ENCODE data around the gene PAK5.

Gene PAK5

DNA sequence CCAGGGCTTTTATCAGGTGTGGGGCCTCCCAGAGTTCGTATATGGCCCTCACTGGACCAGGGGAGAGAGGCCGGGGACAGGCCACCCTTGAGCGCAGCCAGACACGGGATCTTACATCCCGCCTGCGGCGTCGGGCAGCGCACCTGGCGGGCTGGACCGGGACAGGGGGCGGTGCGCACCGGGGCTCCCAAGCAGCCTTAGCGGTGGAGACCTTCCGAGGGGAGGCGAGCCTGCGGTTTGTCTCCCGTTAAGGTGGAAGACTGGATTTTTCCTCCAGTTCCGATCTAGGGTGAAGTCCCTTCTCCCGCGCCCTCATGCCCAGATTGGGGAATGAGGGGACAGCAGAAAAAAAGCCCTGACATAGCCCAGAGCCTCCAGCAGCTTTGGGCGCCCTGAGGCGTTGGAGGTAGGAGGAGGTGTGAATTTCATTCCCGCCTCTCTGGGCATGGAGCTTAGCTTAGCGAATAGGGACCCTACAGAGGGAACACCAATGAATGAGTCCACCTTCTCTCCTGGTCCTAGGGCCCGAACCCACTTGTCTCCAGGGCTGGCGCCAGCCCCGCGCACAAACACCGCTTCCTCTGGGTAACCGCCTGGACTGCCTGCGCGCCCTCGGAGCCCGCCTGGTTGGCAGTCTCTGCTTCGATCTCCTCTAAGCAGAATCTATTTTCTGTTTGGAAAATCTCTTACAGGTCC lies 331.2 kb downstream of the PAK5 start:
- H3K4me1 ChIP-seq (ENCODE audit: control extremely low read depth in 1 of 4, control insufficient read depth in 4 of 4, insufficient read depth in 4 of 4, low read length in 3 of 4) = peaks cover 4 to 36% (median 24%) of the 10 kb centered on the region in 4 experiments
- ChIA-PET POLR2A (no interaction called here), CTCF (no interaction called here)
- H3K27me3 ChIP-seq (replicated peaks in 2 of 5; ENCODE audit: control insufficient read depth in 4 of 5, insufficient read depth in 5 of 5, low read length in 4 of 5) = peaks cover 28 to 89% (median 41%) of the 10 kb centered on the region in 5 experiments
- H3K36me3 ChIP-seq (ENCODE audit: control insufficient read depth in 4 of 4, insufficient read depth in 4 of 4, low read length in 3 of 4) = no peaks in the 10 kb centered on the region
- H3K27ac ChIP-seq (ENCODE audit: insufficient read depth in 1 of 2, low read depth in 1 of 2, low read length in 2 of 2, poor library complexity in 1 of 2, severe bottlenecking in 2 of 2) = no peak overlapping the region
- peak in 1 of 3 donors; percentile 28 for DNase-seq
- WGBS (ENCODE audit: insufficient coverage) = 2% methylated on average over 37 of the region's 37 CpGs
- peaks cover 0 to 2% (median 0%) of the 10 kb centered on the region in 5 experiments for H3K9me3 ChIP-seq (ENCODE audit: control extremely low read depth in 1 of 5, control insufficient read depth in 4 of 5, insufficient read depth in 2 of 5, low read depth in 1 of 5, low read length in 4 of 5)
- H3K4me3 ChIP-seq (ENCODE audit: control insufficient read depth in 1 of 7, extremely low read depth in 1 of 7, insufficient read depth in 4 of 7, low read depth in 2 of 7, low read length in 6 of 7) = peak overlapping the region in 2 of 7 experiments; percentile 31 to 48

DNA sequence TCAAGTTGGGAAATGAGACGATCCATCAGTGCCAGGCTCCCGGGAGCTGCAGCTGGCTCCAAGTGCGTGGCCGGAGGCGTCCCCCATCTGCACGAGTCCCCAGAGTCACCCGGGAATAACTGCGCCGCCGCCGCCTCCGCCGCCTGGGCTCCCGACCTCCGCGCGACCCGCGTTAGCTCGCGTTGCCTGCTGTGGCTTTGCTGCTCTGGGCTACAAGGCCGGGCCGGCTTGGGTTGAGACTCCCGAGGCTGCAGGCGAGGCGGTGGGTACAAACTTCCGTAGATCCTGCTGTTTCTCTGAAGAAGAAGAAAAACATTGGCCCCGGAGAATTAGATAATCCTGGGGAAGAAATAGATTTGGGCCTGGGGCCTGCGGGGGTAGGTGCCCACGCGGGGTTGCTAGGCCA lies 331.9 kb downstream of the PAK5 start:
- ChIA-PET CTCF (no interaction called here), POLR2A (no interaction called here)
- H3K4me3 ChIP-seq (ENCODE audit: control insufficient read depth in 1 of 7, extremely low read depth in 1 of 7, insufficient read depth in 4 of 7, low read depth in 2 of 7, low read length in 6 of 7) = peak overlapping the region in 2 of 7 experiments; percentile 14 to 16
- H3K27me3 ChIP-seq (replicated peaks in 2 of 5; ENCODE audit: control insufficient read depth in 4 of 5, insufficient read depth in 5 of 5, low read length in 4 of 5) = peaks cover 26 to 83% (median 45%) of the 10 kb centered on the region in 5 experiments
- peak in 1 of 3 donors; percentile 16 for DNase-seq
- H3K9me3 ChIP-seq (ENCODE audit: control extremely low read depth in 1 of 5, control insufficient read depth in 4 of 5, insufficient read depth in 2 of 5, low read depth in 1 of 5, low read length in 4 of 5) = peaks cover 0 to 2% (median 0%) of the 10 kb centered on the region in 5 experiments
- H3K27ac ChIP-seq (ENCODE audit: insufficient read depth in 1 of 2, low read depth in 1 of 2, low read length in 2 of 2, poor library complexity in 1 of 2, severe bottlenecking in 2 of 2) = no peak overlapping the region
- H3K36me3 ChIP-seq (ENCODE audit: control insufficient read depth in 4 of 4, insufficient read depth in 4 of 4, low read length in 3 of 4) = no peaks in the 10 kb centered on the region
- peaks cover 4 to 36% (median 24%) of the 10 kb centered on the region in 4 experiments for H3K4me1 ChIP-seq (ENCODE audit: control extremely low read depth in 1 of 4, control insufficient read depth in 4 of 4, insufficient read depth in 4 of 4, low read length in 3 of 4)
- 1% methylated on average over 25 of the region's 31 CpGs for WGBS (ENCODE audit: insufficient coverage)

DNA sequence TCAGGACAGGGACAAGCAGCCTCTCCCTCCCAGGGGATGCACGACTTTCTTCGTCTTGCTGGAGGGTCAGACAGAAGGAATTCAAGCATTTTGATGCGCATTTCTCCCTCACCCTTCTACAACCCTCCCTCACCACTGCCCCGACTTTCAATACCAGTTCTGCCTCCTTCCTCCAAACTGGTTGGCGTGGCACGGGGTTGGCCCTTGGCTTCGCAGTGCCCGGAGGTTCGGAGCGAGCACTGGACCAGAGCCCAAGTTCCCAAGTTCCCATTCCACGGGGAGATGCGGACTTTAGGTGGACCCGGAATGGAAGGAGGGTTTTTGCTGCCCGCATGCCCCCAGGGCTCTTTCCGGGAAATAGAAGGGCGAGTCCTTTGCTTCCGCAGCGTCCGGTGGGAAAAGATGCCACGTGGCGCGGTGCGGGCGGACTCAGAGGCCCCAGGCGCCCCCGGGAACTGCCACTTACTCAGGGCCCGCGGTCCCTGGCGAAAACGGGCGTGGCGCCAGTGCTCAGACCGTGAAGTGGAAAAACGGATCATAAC lies 332.5 kb downstream of the PAK5 start:
- ChIA-PET POLR2A (no interaction called here), CTCF (interaction anchor here (1.1 to 1.3 kb wide), 2 partner anchors 39 to 98 kb away, joined by 3 read pairs; no protein-coding TSS in a partner anchor)
- no peaks in the 10 kb centered on the region for H3K36me3 ChIP-seq (ENCODE audit: control insufficient read depth in 4 of 4, insufficient read depth in 4 of 4, low read length in 3 of 4)
- H3K27me3 ChIP-seq (replicated peaks in 2 of 5; ENCODE audit: control insufficient read depth in 4 of 5, insufficient read depth in 5 of 5, low read length in 4 of 5) = peaks cover 20 to 81% (median 41%) of the 10 kb centered on the region in 5 experiments
- H3K4me1 ChIP-seq (ENCODE audit: control extremely low read depth in 1 of 4, control insufficient read depth in 4 of 4, insufficient read depth in 4 of 4, low read length in 3 of 4) = peaks cover 4 to 36% (median 24%) of the 10 kb centered on the region in 4 experiments
- H3K27ac ChIP-seq (ENCODE audit: insufficient read depth in 1 of 2, low read depth in 1 of 2, low read length in 2 of 2, poor library complexity in 1 of 2, severe bottlenecking in 2 of 2) = no peak overlapping the region
- DNase-seq = peak in 1 of 3 donors; percentile 15
- WGBS (ENCODE audit: insufficient coverage) = 8% methylated on average over 33 of the region's 34 CpGs
- H3K9me3 ChIP-seq (ENCODE audit: control extremely low read depth in 1 of 5, control insufficient read depth in 4 of 5, insufficient read depth in 2 of 5, low read depth in 1 of 5, low read length in 4 of 5) = peaks cover 0 to 2% (median 0%) of the 10 kb centered on the region in 5 experiments
- peak overlapping the region in 2 of 7 experiments; percentile 14 to 31 for H3K4me3 ChIP-seq (ENCODE audit: control insufficient read depth in 1 of 7, extremely low read depth in 1 of 7, insufficient read depth in 4 of 7, low read depth in 2 of 7, low read length in 6 of 7)

DNA sequence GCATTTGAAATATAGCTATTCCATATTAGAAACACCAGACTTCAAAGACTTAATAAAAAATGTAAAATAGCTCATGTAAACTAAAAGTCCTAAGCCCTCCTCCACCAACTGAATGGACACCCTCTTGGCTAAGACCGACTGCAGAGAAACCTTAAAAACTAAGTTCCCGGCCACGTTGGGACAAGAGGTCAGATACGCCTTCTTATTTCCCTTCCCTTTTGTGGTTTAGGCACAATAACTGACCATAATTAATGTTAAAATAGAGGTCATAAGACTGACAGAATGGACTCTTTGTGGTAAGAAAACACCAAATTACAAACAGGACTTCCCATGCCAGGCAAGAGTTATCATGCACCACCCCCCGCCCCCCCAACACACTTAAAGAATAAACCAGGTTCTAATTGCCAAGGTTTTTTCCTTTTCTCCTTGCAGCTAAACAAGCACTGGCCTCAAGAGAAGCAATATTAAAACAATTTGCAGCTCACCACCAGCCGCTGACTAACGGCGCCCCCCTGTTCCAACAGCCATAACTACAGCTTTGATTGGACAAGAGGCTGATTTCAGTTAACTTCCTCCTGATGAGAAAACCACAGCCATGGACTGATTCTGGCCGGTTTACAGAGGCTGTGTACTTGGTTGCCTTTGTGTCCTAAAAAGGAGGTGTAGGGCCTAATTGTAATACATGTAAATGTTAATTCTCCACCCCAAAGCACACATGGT lies 335.2 kb downstream of the PAK5 start:
- H3K36me3 ChIP-seq (ENCODE audit: control insufficient read depth in 4 of 4, insufficient read depth in 4 of 4, low read length in 3 of 4) = no peaks in the 10 kb centered on the region
- no peak overlapping the region for H3K27ac ChIP-seq (ENCODE audit: insufficient read depth in 1 of 2, low read depth in 1 of 2, low read length in 2 of 2, poor library complexity in 1 of 2, severe bottlenecking in 2 of 2)
- 4% methylated on average over 4 of the region's 9 CpGs for WGBS (ENCODE audit: insufficient coverage)
- peaks cover 2 to 62% (median 38%) of the 10 kb centered on the region in 5 experiments for H3K27me3 ChIP-seq (replicated peaks in 2 of 5; ENCODE audit: control insufficient read depth in 4 of 5, insufficient read depth in 5 of 5, low read length in 4 of 5)
- peak; percentile 56 to 89 (median 85) for DNase-seq
- peaks cover 0 to 2% (median 0%) of the 10 kb centered on the region in 5 experiments for H3K9me3 ChIP-seq (ENCODE audit: control extremely low read depth in 1 of 5, control insufficient read depth in 4 of 5, insufficient read depth in 2 of 5, low read depth in 1 of 5, low read length in 4 of 5)
- CTCF ChIA-PET = interaction anchor here (0.6 to 2.5 kb wide), 5 partner anchors 10 to 243 kb away, joined by 3 to 10 read pairs (median 5); partner anchors contain the start of gene LAMP5
- peaks cover 4 to 32% (median 23%) of the 10 kb centered on the region in 4 experiments for H3K4me1 ChIP-seq (ENCODE audit: control extremely low read depth in 1 of 4, control insufficient read depth in 4 of 4, insufficient read depth in 4 of 4, low read length in 3 of 4)
- POLR2A ChIA-PET = no interaction called here
- H3K4me3 ChIP-seq (ENCODE audit: control insufficient read depth in 1 of 7, extremely low read depth in 1 of 7, insufficient read depth in 4 of 7, low read depth in 2 of 7, low read length in 6 of 7) = no peak overlapping the region

DNA sequence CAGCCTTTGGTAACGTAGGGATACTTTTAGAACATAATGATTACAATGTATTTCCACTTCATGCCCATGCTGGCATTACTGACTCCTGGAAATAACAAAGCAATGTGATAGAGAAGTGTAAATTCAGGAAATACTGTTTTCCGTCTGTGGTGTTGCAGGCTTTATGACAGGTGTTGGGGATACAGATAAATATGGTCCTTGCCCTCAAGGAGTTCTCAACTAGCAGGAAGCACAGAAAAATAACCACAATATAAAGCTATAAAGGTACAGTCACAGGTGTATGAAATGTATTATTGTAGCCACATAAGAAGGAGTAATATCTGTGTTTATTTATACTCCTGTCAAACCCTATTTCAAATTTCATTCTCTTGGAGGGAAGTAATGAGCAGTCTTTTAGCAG lies 337.4 kb downstream of the PAK5 start:
- peaks cover 4 to 14% (median 9%) of the 10 kb centered on the region in 4 experiments for H3K4me1 ChIP-seq (ENCODE audit: control extremely low read depth in 1 of 4, control insufficient read depth in 4 of 4, insufficient read depth in 4 of 4, low read length in 3 of 4)
- no peak for DNase-seq
- no peaks in the 10 kb centered on the region for H3K36me3 ChIP-seq (ENCODE audit: control insufficient read depth in 4 of 4, insufficient read depth in 4 of 4, low read length in 3 of 4)
- CTCF ChIA-PET = no interaction called here
- peaks cover 0 to 2% (median 0%) of the 10 kb centered on the region in 5 experiments for H3K9me3 ChIP-seq (ENCODE audit: control extremely low read depth in 1 of 5, control insufficient read depth in 4 of 5, insufficient read depth in 2 of 5, low read depth in 1 of 5, low read length in 4 of 5)
- no CpG with 5 or more reads among the region's 2 CpGs for WGBS (ENCODE audit: insufficient coverage)
- H3K27ac ChIP-seq (ENCODE audit: insufficient read depth in 1 of 2, low read depth in 1 of 2, low read length in 2 of 2, poor library complexity in 1 of 2, severe bottlenecking in 2 of 2) = no peak overlapping the region
- no peak overlapping the region for H3K4me3 ChIP-seq (ENCODE audit: control insufficient read depth in 1 of 7, extremely low read depth in 1 of 7, insufficient read depth in 4 of 7, low read depth in 2 of 7, low read length in 6 of 7)
- H3K27me3 ChIP-seq (replicated peaks in 2 of 5; ENCODE audit: control insufficient read depth in 4 of 5, insufficient read depth in 5 of 5, low read length in 4 of 5) = peaks cover 2 to 40% (median 24%) of the 10 kb centered on the region in 5 experiments
- POLR2A ChIA-PET = no interaction called here

DNA sequence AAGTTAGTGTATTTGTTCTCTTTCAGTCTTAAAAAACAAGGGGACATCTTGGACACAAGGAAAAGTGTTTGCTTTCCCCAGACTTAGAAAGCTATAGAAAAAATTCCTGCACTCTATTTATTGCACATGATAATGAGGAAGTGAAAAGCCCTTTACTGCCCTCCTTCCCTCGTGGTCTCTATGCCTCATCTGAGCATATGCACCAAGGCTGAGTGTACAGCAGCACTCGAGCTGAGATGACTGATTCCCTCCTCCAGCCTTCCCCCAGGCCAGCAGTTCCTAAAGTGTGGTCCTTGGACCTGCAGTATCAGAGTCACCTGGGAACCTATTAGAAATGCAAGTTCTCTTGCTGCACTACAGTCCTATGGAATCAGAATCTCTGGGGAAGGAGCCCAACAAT lies 338.8 kb downstream of the PAK5 start:
- CTCF ChIA-PET = no interaction called here
- Histone ChIP-seq H3K9me3 (ENCODE audit: control extremely low read depth in 1 of 5, control insufficient read depth in 4 of 5, insufficient read depth in 2 of 5, low read depth in 1 of 5, low read length in 4 of 5) (no peaks in the 10 kb centered on the region), H3K4me3 (ENCODE audit: control insufficient read depth in 1 of 7, extremely low read depth in 1 of 7, insufficient read depth in 4 of 7, low read depth in 2 of 7, low read length in 6 of 7) (no peak overlapping the region), H3K27ac (ENCODE audit: insufficient read depth in 1 of 2, low read depth in 1 of 2, low read length in 2 of 2, poor library complexity in 1 of 2, severe bottlenecking in 2 of 2) (no peak overlapping the region), H3K4me1 (ENCODE audit: control extremely low read depth in 1 of 4, control insufficient read depth in 4 of 4, insufficient read depth in 4 of 4, low read length in 3 of 4) (peaks cover 3 to 11% (median 6%) of the 10 kb centered on the region in 4 experiments), H3K27me3 (replicated peaks in 2 of 5; ENCODE audit: control insufficient read depth in 4 of 5, insufficient read depth in 5 of 5, low read length in 4 of 5) (peaks cover 0 to 27% (median 11%) of the 10 kb centered on the region in 5 experiments), H3K36me3 (ENCODE audit: control insufficient read depth in 4 of 4, insufficient read depth in 4 of 4, low read length in 3 of 4) (no peaks in the 10 kb centered on the region)
- POLR2A ChIA-PET = no interaction called here
- WGBS (ENCODE audit: insufficient coverage) = 0% methylated on average over 2 of the region's 2 CpGs
- DNase-seq = peak in 2 of 3 donors; percentile 50 to 65

Data from common myeloid progenitor, CD34-positive (primary cell).